Mesenchymal stem cell (in vitro differentiated cells and primary cell): Measurements from ENCODE around the gene BLVRA.
"Not testable (repeated sequence)": the region's sequence is repeated elsewhere in the genome, so short reads cannot be mapped to it uniquely, and the experiment has no call there.

Experiments
- DNase-seq: peaks from one replicate; pipeline ENCODE4 v3.0.0-alpha.2; 2013
- H2AFZ ChIP-seq: one replicate; pipeline ENCODE4 v1.6.1; 2013; ENCODE audit warnings: low read depth, mild to moderate bottlenecking, control low read depth, inconsistent platforms, low read length, moderate library complexity
- H2AK5ac ChIP-seq: 2 replicates; pipeline ENCODE4 v1.6.1; 2013; ENCODE audit warnings: low read length, moderate library complexity, mild to moderate bottlenecking, inconsistent platforms; ENCODE audit not compliant: severe bottlenecking
- H2BK120ac ChIP-seq: one replicate; pipeline ENCODE4 v1.6.1; 2013; ENCODE audit warnings: low read depth, mild to moderate bottlenecking, inconsistent platforms, low read length, moderate library complexity
- H2BK12ac ChIP-seq, 2 experiments: one replicate each; pipeline ENCODE4 v1.6.1; 2013; ENCODE audit warnings: inconsistent platforms in 2 of 2, low read length in 2 of 2, mild to moderate bottlenecking in 2 of 2, moderate library complexity in 2 of 2, control low read depth in 1 of 2
- H2BK15ac ChIP-seq: one replicate; pipeline ENCODE4 v1.6.1; 2013; ENCODE audit warnings: mild to moderate bottlenecking, low read depth, inconsistent platforms; ENCODE audit not compliant: poor library complexity, severe bottlenecking
- H2BK5ac ChIP-seq: 2 replicates; pipeline ENCODE4 v1.6.1; 2013; ENCODE audit warnings: low read depth, mild to moderate bottlenecking, low read length, control low read depth, inconsistent platforms; ENCODE audit not compliant: poor library complexity, severe bottlenecking
- H3K14ac ChIP-seq, 2 experiments: one replicate each; pipeline ENCODE4 v1.6.1; 2013; ENCODE audit warnings: inconsistent platforms in 2 of 2, low read length in 2 of 2, control low read depth in 1 of 2, mild to moderate bottlenecking in 1 of 2, moderate library complexity in 1 of 2
- H3K18ac ChIP-seq, 2 experiments: one replicate each; pipeline ENCODE4 v1.6.1; 2013; ENCODE audit warnings: inconsistent platforms in 2 of 2, low read length in 2 of 2, control low read depth in 1 of 2, low read depth in 1 of 2, mild to moderate bottlenecking in 1 of 2
- H3K23ac ChIP-seq, 2 experiments: one replicate each; pipeline ENCODE4 v1.6.1; 2013; ENCODE audit warnings: inconsistent platforms in 2 of 2, low read length in 2 of 2, mild to moderate bottlenecking in 2 of 2, moderate library complexity in 2 of 2, control low read depth in 1 of 2
- H3K27ac ChIP-seq: 2 replicates; pipeline ENCODE4 v1.5.1; 2013; ENCODE audit warnings: mild to moderate bottlenecking, moderate library complexity, low read length, control low read depth, inconsistent platforms; ENCODE audit not compliant: poor library complexity, severe bottlenecking
- H3K27me3 ChIP-seq, 2 experiments: 2 replicates each; pipeline versions ENCODE4 v1.6.1 to v1.7.0; 2013; ENCODE audit warnings: low read length in 2 of 2, mild to moderate bottlenecking in 2 of 2, moderate library complexity in 2 of 2, control low read depth in 1 of 2, inconsistent platforms in 1 of 2; ENCODE audit not compliant: control insufficient read depth in 1 of 2, insufficient read depth in 1 of 2
- H3K36me3 ChIP-seq, 2 experiments: 2 replicates each; pipeline versions ENCODE4 v1.6.1 to v1.7.0; 2013; ENCODE audit warnings: low read length in 2 of 2, control low read depth in 1 of 2, inconsistent platforms in 1 of 2, low read depth in 1 of 2, mild to moderate bottlenecking in 1 of 2; ENCODE audit not compliant: insufficient read depth in 2 of 2, control insufficient read depth in 1 of 2
- H3K4ac ChIP-seq, 2 experiments: one replicate each; pipeline ENCODE4 v1.6.1; 2013; ENCODE audit warnings: inconsistent platforms in 2 of 2, low read length in 2 of 2, mild to moderate bottlenecking in 2 of 2, moderate library complexity in 2 of 2, control low read depth in 1 of 2, low read depth in 1 of 2
- H3K4me1 ChIP-seq: 2 replicates; pipeline ENCODE4 v1.6.1; 2013; ENCODE audit warnings: low read depth, low read length, control low read depth; ENCODE audit not compliant: control insufficient read depth, insufficient read depth
- H3K4me2 ChIP-seq: 2 replicates; pipeline ENCODE4 v1.6.1; 2013; ENCODE audit warnings: low read length, mild to moderate bottlenecking, inconsistent platforms; ENCODE audit not compliant: poor library complexity, severe bottlenecking
- H3K4me3 ChIP-seq, 2 experiments: 2 replicates each; pipeline versions ENCODE4 v1.5.1 to v1.7.0; 2013; ENCODE audit warnings: low read length in 2 of 2, mild to moderate bottlenecking in 2 of 2, control low read depth in 1 of 2, low read depth in 1 of 2; ENCODE audit not compliant: insufficient read depth in 1 of 2
- H3K79me1 ChIP-seq: replicated peaks from 2 replicates; pipeline ENCODE4 v1.6.1; 2013; ENCODE audit warnings: mild to moderate bottlenecking, control low read depth, low read length, inconsistent platforms; ENCODE audit not compliant: poor library complexity, severe bottlenecking
- H3K9ac ChIP-seq: 2 replicates; pipeline ENCODE4 v1.7.0; 2013; ENCODE audit warnings: mild to moderate bottlenecking, low read length, moderate library complexity
- H3K9me3 ChIP-seq: 2 replicates; pipeline ENCODE4 v1.7.0; 2013; ENCODE audit warnings: mild to moderate bottlenecking, low read length; ENCODE audit not compliant: control insufficient read depth
- H4K8ac ChIP-seq: one replicate; pipeline ENCODE4 v1.6.1; 2013; ENCODE audit warnings: inconsistent platforms, mild to moderate bottlenecking, low read length, moderate library complexity
- H4K91ac ChIP-seq: one replicate; pipeline ENCODE4 v1.6.1; 2013; ENCODE audit warnings: mild to moderate bottlenecking, low read length, inconsistent platforms
- WGBS: methylation state at CpG from one replicate; pipeline ENCODE4 v1.1.7; 2013; ENCODE audit warnings: mixed read lengths; 5-methylcytosine and 5-hydroxymethylcytosine counted together

Gene BLVRA

GRCh38 chr7:43823941-43824340 lies 65.5 kb downstream of the BLVRA start:
- Histone ChIP-seq H3K4me1 (peaks cover 1% of the 10 kb centered on the region), H2BK120ac (no peak overlapping the region), H3K9me3 (no peaks in the 10 kb centered on the region), H3K36me3 (no peaks in the 10 kb centered on the region), H4K8ac (no peak overlapping the region), H3K27me3 (peaks cover 24 to 38% of the 10 kb centered on the region in 2 experiments), H2BK15ac (no peak overlapping the region), H3K79me1 (no peaks in the 10 kb centered on the region), H3K23ac (no peak overlapping the region), H2BK12ac (no peak overlapping the region), H3K4me3 (no peak overlapping the region), H3K9ac (no peak overlapping the region), H3K4me2 (no peak overlapping the region), H3K14ac (no peak overlapping the region), H3K4ac (no peak overlapping the region), H2BK5ac (no peak overlapping the region), H4K91ac (no peak overlapping the region), H3K18ac (no peak overlapping the region), H3K27ac (no peak overlapping the region), H2AFZ (no peak overlapping the region), H2AK5ac (no peak overlapping the region)
- 86% methylated on average over 5 of the region's 6 CpGs for WGBS
- DNase-seq = no peak

DNA sequence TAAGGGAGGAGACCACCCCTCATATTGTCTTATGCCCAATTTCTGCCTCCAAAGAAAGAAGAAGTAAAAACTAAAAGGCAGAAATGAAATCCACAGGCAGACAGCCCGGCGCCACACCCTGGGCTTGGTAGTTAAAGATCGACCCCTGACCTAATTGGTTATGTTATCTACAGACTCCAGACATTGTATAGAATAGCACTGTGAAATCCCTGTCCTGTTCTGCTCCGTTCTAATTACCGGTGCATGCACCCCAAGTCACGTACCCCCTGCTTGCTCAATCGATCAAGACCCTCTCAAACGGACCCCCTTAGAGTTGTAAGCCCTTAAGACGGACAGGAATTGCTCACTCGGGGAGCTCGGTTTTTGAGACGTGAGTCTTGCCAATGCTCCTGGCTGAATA lies 66.0 kb downstream of the BLVRA start:
- not testable (repeated sequence) for H2AFZ ChIP-seq, H3K18ac ChIP-seq, H3K4me2 ChIP-seq, H2BK120ac ChIP-seq, H3K9me3 ChIP-seq, H2BK15ac ChIP-seq, H3K9ac ChIP-seq, H3K27ac ChIP-seq, H3K4ac ChIP-seq, H4K91ac ChIP-seq, H3K36me3 ChIP-seq, H3K14ac ChIP-seq, DNase-seq, H2AK5ac ChIP-seq, H2BK12ac ChIP-seq, H3K79me1 ChIP-seq, H3K4me3 ChIP-seq, H4K8ac ChIP-seq, H3K23ac ChIP-seq, H2BK5ac ChIP-seq, H3K4me1 ChIP-seq
- H3K27me3 ChIP-seq = peaks cover 24 to 42% of the 10 kb centered on the region in 2 experiments
- WGBS = 91% methylated on average over 11 of the region's 12 CpGs

DNA sequence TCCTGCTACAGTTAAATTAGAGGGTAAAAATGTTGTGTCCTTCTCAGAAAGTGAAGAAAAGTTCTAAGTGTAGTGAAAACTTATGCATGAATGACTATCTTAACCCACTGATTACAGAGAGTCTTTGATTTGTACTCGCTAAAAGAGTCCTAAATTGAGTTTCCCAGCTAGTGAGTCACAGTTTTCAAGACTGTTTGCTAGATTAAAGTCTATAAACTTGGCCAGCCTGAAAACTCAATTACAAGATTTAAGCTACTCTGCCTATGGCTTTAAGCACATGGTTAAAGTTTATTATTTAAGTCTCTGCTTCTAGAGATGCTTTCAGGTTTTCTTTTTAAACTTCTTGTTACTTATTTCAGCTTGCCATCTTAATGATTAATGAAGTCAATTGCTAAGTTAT lies 66.5 kb downstream of the BLVRA start:
- Histone ChIP-seq H3K4ac (no peak overlapping the region), H3K14ac (no peak overlapping the region), H2BK5ac (no peak overlapping the region), H3K4me3 (no peak overlapping the region), H2AK5ac (no peak overlapping the region), H3K36me3 (no peaks in the 10 kb centered on the region), H3K4me1 (peaks cover 1% of the 10 kb centered on the region), H3K79me1 (no peaks in the 10 kb centered on the region), H4K8ac (no peak overlapping the region), H4K91ac (no peak overlapping the region), H3K4me2 (no peak overlapping the region), H3K27ac (no peak overlapping the region), H3K27me3 (peaks cover 24 to 42% of the 10 kb centered on the region in 2 experiments), H3K9ac (no peak overlapping the region), H3K9me3 (no peaks in the 10 kb centered on the region), H2AFZ (no peak overlapping the region), H3K23ac (no peak overlapping the region), H3K18ac (no peak overlapping the region), H2BK12ac (no peak overlapping the region), H2BK120ac (no peak overlapping the region), H2BK15ac (no peak overlapping the region)
- DNase-seq = no peak
- 86% methylated on average over 1 of the region's 1 CpG for WGBS

DNA sequence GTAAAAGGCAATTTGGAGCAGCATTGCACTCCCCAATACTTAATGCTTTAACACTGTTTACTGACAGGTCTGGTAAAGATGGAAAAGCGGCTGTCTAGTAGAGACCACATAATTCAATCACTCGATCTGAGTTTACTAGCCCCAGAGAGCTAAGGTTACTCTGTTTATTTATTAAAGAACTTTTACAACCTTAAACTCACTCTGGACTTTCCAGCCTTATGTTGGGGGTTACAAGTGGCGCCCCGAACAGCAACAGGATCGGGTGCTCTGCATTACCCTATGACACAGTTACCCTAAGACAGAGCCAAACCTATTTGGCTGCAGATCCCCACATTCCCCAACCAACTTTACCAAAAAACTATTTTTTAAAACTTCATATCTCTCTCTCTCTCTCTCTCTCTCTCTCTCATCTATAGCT lies 66.9 kb downstream of the BLVRA start:
- Histone ChIP-seq H3K14ac (no peak overlapping the region), H3K4ac (no peak overlapping the region), H2AK5ac (no peak overlapping the region), H3K4me3 (no peak overlapping the region), H3K79me1 (no peaks in the 10 kb centered on the region), H3K4me1 (peaks cover 1% of the 10 kb centered on the region), H2BK12ac (no peak overlapping the region), H3K27me3 (peaks cover 24 to 42% of the 10 kb centered on the region in 2 experiments), H2BK5ac (no peak overlapping the region), H3K9me3 (no peaks in the 10 kb centered on the region), H4K91ac (no peak overlapping the region), H3K27ac (no peak overlapping the region), H3K18ac (no peak overlapping the region), H4K8ac (no peak overlapping the region), H3K36me3 (no peaks in the 10 kb centered on the region), H3K4me2 (no peak overlapping the region), H2BK15ac (no peak overlapping the region), H3K23ac (no peak overlapping the region), H2BK120ac (no peak overlapping the region), H2AFZ (no peak overlapping the region), H3K9ac (no peak overlapping the region)
- WGBS = 78% methylated on average over 5 of the region's 5 CpGs
- no peak for DNase-seq
